ENCODE measurements around the gene OSBPL10.

DNA sequence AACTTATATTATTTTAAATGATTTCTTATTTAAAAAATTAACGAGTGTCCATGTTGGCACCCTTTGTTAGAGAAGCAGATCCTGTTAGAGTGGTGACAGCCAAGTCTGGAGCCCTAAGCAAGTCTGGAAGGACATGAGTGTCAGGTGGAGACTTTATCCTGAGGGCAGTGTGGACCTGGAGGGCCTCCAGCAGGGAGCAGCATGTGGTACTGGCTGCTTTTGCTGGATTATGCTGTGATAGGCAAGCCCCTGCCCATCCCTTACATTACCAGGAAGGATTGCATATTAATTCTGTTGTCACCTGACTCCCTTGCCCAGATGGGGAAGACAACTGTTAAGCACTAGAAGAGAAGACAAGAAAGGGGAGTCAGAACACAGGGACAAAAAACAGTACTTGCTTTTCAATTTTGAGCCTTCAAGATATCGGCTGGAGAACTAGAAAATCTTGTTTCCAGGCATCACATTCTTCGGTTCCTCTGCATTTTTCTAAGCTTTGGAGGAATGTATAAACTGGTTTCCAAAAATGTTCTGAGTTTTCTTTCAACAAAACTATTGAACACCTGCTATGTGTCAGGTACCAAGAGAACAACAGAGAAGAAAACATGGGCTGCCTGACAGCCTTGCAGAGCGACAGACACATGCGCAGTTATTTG is 23.2 kb upstream of the OSBPL10 start:
- TF ChIP-seq EZH2 (IDR thresholded peaks at IDR 0.05; ENCODE audit: borderline replicate concordance, insufficient read depth, low read depth, low read length, poor library complexity, severe bottlenecking), result no peak
- TF ChIP-seq, protein P1, sequence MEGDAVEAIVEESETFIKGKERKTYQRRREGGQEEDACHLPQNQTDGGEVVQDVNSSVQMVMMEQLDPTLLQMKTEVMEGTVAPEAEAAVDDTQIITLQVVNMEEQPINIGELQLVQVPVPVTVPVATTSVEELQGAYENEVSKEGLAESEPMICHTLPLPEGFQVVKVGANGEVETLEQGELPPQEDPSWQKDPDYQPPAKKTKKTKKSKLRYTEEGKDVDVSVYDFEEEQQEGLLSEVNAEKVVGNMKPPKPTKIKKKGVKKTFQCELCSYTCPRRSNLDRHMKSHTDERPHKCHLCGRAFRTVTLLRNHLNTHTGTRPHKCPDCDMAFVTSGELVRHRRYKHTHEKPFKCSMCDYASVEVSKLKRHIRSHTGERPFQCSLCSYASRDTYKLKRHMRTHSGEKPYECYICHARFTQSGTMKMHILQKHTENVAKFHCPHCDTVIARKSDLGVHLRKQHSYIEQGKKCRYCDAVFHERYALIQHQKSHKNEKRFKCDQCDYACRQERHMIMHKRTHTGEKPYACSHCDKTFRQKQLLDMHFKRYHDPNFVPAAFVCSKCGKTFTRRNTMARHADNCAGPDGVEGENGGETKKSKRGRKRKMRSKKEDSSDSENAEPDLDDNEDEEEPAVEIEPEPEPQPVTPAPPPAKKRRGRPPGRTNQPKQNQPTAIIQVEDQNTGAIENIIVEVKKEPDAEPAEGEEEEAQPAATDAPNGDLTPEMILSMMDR (IDR thresholded peaks at IDR 0.05), result no peak

Measured in B cell (primary cell).